CD14-positive monocyte (primary cell): Measurements from ENCODE around the gene LRRK2. TPM values are rescaled to one million over a fixed set of nuclear protein-coding genes. Genes with fewer than 3 reads are reported as not detected.

ENCODE experiments used
- DNase-seq, 3 donors: peaks; one replicate each; pipeline ENCODE4 v3.0.0-alpha.2; 2011 to 2022
- H2AFZ ChIP-seq: 2 replicates; pipeline ENCODE4 v1.6.0; 2012; ENCODE audit warnings: mild to moderate bottlenecking, low read depth, low read length, inconsistent platforms; ENCODE audit not compliant: insufficient read depth, poor library complexity, severe bottlenecking
- H3K27ac ChIP-seq, 2 donors: 1 replicate in 1 of 2; 2 replicates in 1 of 2; pipeline ENCODE4 v1.5.1; 2012 to 2013; ENCODE audit warnings: low read length in 2 of 2, control low read depth in 1 of 2, inconsistent platforms in 1 of 2, low read depth in 1 of 2, mild to moderate bottlenecking in 1 of 2
- H3K27me3 ChIP-seq, 2 donors: one replicate each; pipeline versions ENCODE4 v1.6.0 to v1.6.1; 2011 to 2013; ENCODE audit warnings: low read length in 2 of 2; ENCODE audit not compliant: control insufficient read depth in 2 of 2, insufficient read depth in 2 of 2
- H3K36me3 ChIP-seq, 2 donors: replicated peaks in 1 of 2; 1 replicate in 1 of 2; 2 replicates in 1 of 2; pipeline versions ENCODE4 v1.5.1 to v1.6.1; 2012 to 2013; ENCODE audit warnings: low read length in 2 of 2, control low read depth in 1 of 2, inconsistent platforms in 1 of 2, mild to moderate bottlenecking in 1 of 2; ENCODE audit not compliant: insufficient read depth in 2 of 2, control insufficient read depth in 1 of 2
- H3K4me1 ChIP-seq, 2 donors: 1 replicate in 1 of 2; 2 replicates in 1 of 2; pipeline versions ENCODE4 v1.5.1 to v1.6.1; 2012 to 2013; ENCODE audit warnings: low read length in 2 of 2, control low read depth in 1 of 2, inconsistent platforms in 1 of 2, mild to moderate bottlenecking in 1 of 2, moderate library complexity in 1 of 2; ENCODE audit not compliant: insufficient read depth in 2 of 2, control insufficient read depth in 1 of 2
- H3K4me2 ChIP-seq: replicated peaks from 2 replicates; pipeline ENCODE3; 2012; ENCODE audit warnings: low read length, moderate library complexity, mild to moderate bottlenecking; ENCODE audit not compliant: poor library complexity, severe bottlenecking; ENCODE audit errors: extremely low read depth
- H3K4me3 ChIP-seq, 3 experiments: fragments of 200-600 bp in 1 of 3; sonication (generic) in 1 of 3; replicated peaks in 1 of 3; 1 replicate in 2 of 3; 2 replicates in 1 of 3; pipeline ENCODE4 v1.5.1; 2011 to 2013; ENCODE audit warnings: low read length in 3 of 3, mild to moderate bottlenecking in 3 of 3, control low read depth in 2 of 3, low read depth in 2 of 3, inconsistent platforms in 1 of 3, moderate library complexity in 1 of 3
- H3K79me2 ChIP-seq: 2 replicates; pipeline ENCODE4 v1.6.0; 2012; ENCODE audit warnings: mild to moderate bottlenecking, control low read depth, inconsistent platforms, low read length, moderate library complexity; ENCODE audit not compliant: insufficient read depth
- H3K9ac ChIP-seq: 2 replicates; pipeline ENCODE4 v1.6.0; 2017; ENCODE audit warnings: low read length, mild to moderate bottlenecking; ENCODE audit not compliant: insufficient read depth, poor library complexity, severe bottlenecking
- H3K9me3 ChIP-seq, 2 donors: replicated peaks in 1 of 2; 1 replicate in 1 of 2; 2 replicates in 1 of 2; pipeline versions ENCODE4 v1.5.1 to v1.6.1; 2012 to 2013; ENCODE audit warnings: low read length in 2 of 2, control low read depth in 1 of 2; ENCODE audit not compliant: control insufficient read depth in 1 of 2, insufficient read depth in 1 of 2
- H4K20me1 ChIP-seq: 2 replicates; pipeline ENCODE4 v1.6.0; 2012; ENCODE audit warnings: mild to moderate bottlenecking, low read length, control low read depth, moderate library complexity; ENCODE audit not compliant: insufficient read depth
- H3K27ac Mint-ChIP-seq, 7 donors: one replicate each; pipeline ENCODE4 v1.8.0; 2020; ENCODE audit warnings: mild to moderate bottlenecking in 7 of 7, mixed read lengths in 7 of 7, moderate library complexity in 6 of 7, inconsistent platforms in 2 of 7
- H3K27me3 Mint-ChIP-seq, 3 donors: one replicate each; pipeline ENCODE4 v1.8.0; 2021 to 2022; ENCODE audit warnings: low read depth in 3 of 3, mild to moderate bottlenecking in 3 of 3, mixed read lengths in 3 of 3, moderate library complexity in 3 of 3, inconsistent platforms in 1 of 3
- H3K36me3 Mint-ChIP-seq, 2 donors: one replicate each; pipeline ENCODE4 v1.8.0; 2020; ENCODE audit warnings: mixed read lengths in 2 of 2, inconsistent platforms in 1 of 2, mild to moderate bottlenecking in 1 of 2
- H3K4me1 Mint-ChIP-seq: one replicate; pipeline ENCODE4 v1.8.0; 2020; ENCODE audit warnings: mild to moderate bottlenecking, mixed read lengths
- H3K4me3 Mint-ChIP-seq, 2 donors: one replicate each; pipeline ENCODE4 v1.8.0; 2020; ENCODE audit warnings: mild to moderate bottlenecking in 2 of 2, mixed read lengths in 2 of 2, moderate library complexity in 1 of 2
- H3K9me3 Mint-ChIP-seq, 7 donors: one replicate each; pipeline ENCODE4 v1.8.0; 2020 to 2022; ENCODE audit warnings: mixed read lengths in 7 of 7, mild to moderate bottlenecking in 6 of 7, moderate library complexity in 6 of 7, inconsistent platforms in 2 of 7
- WGBS: methylation state at CpG from one replicate; pipeline ENCODE4 v1.1.5; 2013; ENCODE audit warnings: missing lambda C conversion rate; ENCODE audit not compliant: insufficient coverage; 5-methylcytosine and 5-hydroxymethylcytosine counted together
- intact Hi-C, 2 donors: fragments of 100-400 bp; cut with micrococcal nuclease; formaldehyde crosslinking; loops; one replicate each; pipeline versions ENCODE4 v1.15.0 to v1.15.1; 2023
- polyA plus RNA-seq, 3 donors: library from polyadenylated mRNA; depleted of rRNA in 1 of 3; unstranded in 2 of 3; stranded (reverse) in 1 of 3; fragments of 300-500 nt in 2 of 3; fragments of >200 nt in 1 of 3; fragmentation: Illumina TruSeq in 2 of 3; gene quantifications; 1 replicate in 2 of 3; 2 replicates in 1 of 3; pipeline ENCODE4 v1.2.3, GENCODE V29; 2012 to 2021
- TF ChIP-seq, protein P1 (sequence below): fragments of 200-600 bp; IDR thresholded peaks from one replicate; pipeline ENCODE4 v1.8.0; 2022; ENCODE audit warnings: antibody characterized with exemption, mild to moderate bottlenecking

Gene LRRK2
- polyA plus RNA-seq, 3 donors: 47.7 to 67.2 (median 47.9) TPM

DNA sequence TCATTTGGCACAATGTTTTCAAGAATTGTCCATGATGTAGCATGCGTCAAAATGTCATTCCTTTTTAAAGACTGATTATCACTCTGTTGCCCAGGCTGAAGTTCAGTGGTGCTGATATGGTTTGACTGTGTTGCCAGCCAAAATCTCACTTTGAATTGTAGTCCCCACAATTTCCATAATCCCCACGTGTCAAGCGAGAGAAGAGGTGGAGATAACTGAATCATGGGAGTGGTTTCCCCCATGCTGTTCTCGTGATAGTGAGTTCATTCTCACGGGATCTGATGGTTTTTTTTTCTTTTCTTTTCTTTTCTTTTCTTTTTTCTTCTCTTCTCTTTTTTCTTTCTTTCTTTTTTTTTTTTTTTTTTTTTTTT is 21.8 kb upstream of the LRRK2 start:
- Histone ChIP-seq H3K4me3 (peak overlapping the region in 1 of 3 experiments; percentile 32), H3K27ac (peak overlapping the region in 1 of 2 donors; percentile 52), H3K36me3 (no peaks in the 10 kb centered on the region), H3K4me1 (peaks cover 27 to 46% of the 10 kb centered on the region in 2 donors), H4K20me1 (no peaks in the 10 kb centered on the region), H3K9ac (no peak overlapping the region), H3K4me2 (peak overlapping the region; percentile 58), H3K27me3 (no peaks in the 10 kb centered on the region), H3K9me3 (no peaks in the 10 kb centered on the region), H2AFZ (no peak overlapping the region), H3K79me2 (no peaks in the 10 kb centered on the region)
- WGBS: no CpG with 5 or more reads among the region's 5 CpGs
- Mint-ChIP-seq H3K36me3 (peaks cover 0 to 1% of the 10 kb centered on the region in 2 donors), H3K4me3 (no peak overlapping the region), H3K9me3 (peaks cover 0 to 2% (median 0%) of the 10 kb centered on the region in 7 donors), H3K4me1 (peaks cover 33% of the 10 kb centered on the region), H3K27ac (peak overlapping the region in 6 of 7 donors; percentile 21 to 91 (median 79)), H3K27me3 (no peaks in the 10 kb centered on the region)
- DNase-seq: no peak
- intact Hi-C loops: no loop called here
- TF ChIP-seq, protein P1, sequence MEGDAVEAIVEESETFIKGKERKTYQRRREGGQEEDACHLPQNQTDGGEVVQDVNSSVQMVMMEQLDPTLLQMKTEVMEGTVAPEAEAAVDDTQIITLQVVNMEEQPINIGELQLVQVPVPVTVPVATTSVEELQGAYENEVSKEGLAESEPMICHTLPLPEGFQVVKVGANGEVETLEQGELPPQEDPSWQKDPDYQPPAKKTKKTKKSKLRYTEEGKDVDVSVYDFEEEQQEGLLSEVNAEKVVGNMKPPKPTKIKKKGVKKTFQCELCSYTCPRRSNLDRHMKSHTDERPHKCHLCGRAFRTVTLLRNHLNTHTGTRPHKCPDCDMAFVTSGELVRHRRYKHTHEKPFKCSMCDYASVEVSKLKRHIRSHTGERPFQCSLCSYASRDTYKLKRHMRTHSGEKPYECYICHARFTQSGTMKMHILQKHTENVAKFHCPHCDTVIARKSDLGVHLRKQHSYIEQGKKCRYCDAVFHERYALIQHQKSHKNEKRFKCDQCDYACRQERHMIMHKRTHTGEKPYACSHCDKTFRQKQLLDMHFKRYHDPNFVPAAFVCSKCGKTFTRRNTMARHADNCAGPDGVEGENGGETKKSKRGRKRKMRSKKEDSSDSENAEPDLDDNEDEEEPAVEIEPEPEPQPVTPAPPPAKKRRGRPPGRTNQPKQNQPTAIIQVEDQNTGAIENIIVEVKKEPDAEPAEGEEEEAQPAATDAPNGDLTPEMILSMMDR: no peak

DNA sequence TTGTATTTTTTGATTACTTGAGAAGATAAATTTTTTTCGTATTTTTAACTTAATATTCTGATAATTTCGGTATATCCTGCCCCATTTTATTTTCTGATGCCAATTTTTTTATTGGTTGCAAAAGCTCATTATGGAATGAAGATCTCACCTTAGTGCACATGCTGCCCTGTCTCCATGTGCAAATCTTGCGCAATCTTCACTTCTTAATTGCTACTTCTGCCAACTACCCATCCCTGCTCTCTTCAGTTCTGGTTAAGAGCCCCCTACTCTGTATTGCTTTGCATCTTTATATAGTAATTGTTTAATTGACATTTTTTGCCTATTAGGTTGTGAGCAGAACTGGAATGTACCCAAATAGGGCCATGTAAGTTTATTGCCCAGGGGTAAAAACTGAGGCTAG is 20.5 kb upstream of the LRRK2 start:
- H3K4me3 ChIP-seq: no peak overlapping the region
- H3K36me3 Mint-ChIP-seq: peaks cover 0 to 1% of the 10 kb centered on the region in 2 donors
- H3K27ac Mint-ChIP-seq: peak overlapping the region in 1 of 7 donors; percentile 68
- H3K4me2 ChIP-seq: no peak overlapping the region
- H3K4me1 Mint-ChIP-seq: peaks cover 44% of the 10 kb centered on the region
- TF ChIP-seq, protein P1: no peak
- no peak overlapping the region for H3K27ac ChIP-seq
- intact Hi-C loops: no loop called here
- no peak overlapping the region for H2AFZ ChIP-seq
- no peak overlapping the region for H3K4me3 Mint-ChIP-seq
- H3K9me3 ChIP-seq: no peaks in the 10 kb centered on the region
- peaks cover 0 to 2% (median 0%) of the 10 kb centered on the region in 7 donors for H3K9me3 Mint-ChIP-seq
- H3K36me3 ChIP-seq: no peaks in the 10 kb centered on the region
- no peaks in the 10 kb centered on the region for H3K27me3 Mint-ChIP-seq
- no peak overlapping the region for H3K9ac ChIP-seq
- WGBS: no CpG with 5 or more reads among the region's 3 CpGs
- H3K4me1 ChIP-seq: peaks cover 37 to 58% of the 10 kb centered on the region in 2 donors
- no peak for DNase-seq
- H3K27me3 ChIP-seq: no peaks in the 10 kb centered on the region
- no peaks in the 10 kb centered on the region for H4K20me1 ChIP-seq
- H3K79me2 ChIP-seq: no peaks in the 10 kb centered on the region
